Measurements from ENCODE around the gene ARSG. TPM values are rescaled to one million over a fixed set of nuclear protein-coding genes. Genes with fewer than 3 reads are reported as not detected.

ARSG gene
- total and polyA plus RNA-seq, 2 of the 13 experiments (the other 11 are each of a cell fraction or from before 2014, with no cell fraction given): 3.7 to 15.2 TPM

DNA sequence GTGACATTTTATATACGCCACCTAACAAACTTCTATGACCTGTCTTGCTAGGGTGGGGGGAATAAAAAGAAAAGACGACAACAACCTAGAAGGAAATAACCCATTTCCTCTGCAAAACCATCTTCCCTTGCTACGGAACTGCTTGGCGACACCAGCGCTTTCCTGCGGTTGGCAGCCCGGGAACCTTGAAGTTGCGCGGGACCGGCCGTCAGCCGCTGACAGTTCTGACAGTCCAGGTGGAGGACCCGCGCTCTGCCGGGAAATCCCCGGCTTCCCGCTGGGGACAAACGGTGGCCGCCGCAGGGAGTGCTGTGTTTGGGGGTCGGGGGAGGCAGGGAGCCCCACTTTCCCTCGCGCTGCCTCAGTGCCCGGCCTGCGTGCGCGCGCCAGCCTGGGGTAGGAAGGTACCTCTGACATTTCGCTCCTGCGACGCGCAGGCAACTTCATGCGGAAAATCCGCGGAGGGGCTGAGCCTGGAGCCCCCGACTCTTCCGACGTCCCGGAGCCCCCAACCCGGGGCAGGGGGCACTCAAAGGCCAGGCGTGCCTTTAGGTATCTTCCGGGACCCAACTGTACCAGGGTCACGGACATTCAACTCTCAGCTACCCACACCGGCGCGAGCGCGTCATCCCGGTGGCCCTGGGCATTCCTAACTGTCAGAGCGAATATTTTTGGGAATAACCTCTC, 884 bp upstream of the ARSG start (continued):
- TF ChIP-seq, protein P1, sequence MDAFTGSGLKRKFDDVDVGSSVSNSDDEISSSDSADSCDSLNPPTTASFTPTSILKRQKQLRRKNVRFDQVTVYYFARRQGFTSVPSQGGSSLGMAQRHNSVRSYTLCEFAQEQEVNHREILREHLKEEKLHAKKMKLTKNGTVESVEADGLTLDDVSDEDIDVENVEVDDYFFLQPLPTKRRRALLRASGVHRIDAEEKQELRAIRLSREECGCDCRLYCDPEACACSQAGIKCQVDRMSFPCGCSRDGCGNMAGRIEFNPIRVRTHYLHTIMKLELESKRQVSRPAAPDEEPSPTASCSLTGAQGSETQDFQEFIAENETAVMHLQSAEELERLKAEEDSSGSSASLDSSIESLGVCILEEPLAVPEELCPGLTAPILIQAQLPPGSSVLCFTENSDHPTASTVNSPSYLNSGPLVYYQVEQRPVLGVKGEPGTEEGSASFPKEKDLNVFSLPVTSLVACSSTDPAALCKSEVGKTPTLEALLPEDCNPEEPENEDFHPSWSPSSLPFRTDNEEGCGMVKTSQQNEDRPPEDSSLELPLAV (CRISPR knock-in tag; conservative IDR thresholded peaks at IDR 0.05; ENCODE audit: low read depth): no peak
- TF ChIP-seq, protein P2, sequence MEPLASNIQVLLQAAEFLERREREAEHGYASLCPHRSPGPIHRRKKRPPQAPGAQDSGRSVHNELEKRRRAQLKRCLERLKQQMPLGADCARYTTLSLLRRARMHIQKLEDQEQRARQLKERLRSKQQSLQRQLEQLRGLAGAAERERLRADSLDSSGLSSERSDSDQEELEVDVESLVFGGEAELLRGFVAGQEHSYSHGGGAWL (CRISPR knock-in tag; IDR thresholded peaks at IDR 0.05): 0 out of 2 replicates have a peak, but pooled peaks have one; percentile 67
- no peak; the same call in 1 of the 2 replicates for TF ChIP-seq TFE3 (CRISPR knock-in tag; IDR thresholded peaks at IDR 0.05)
- TF ChIP-seq PHF5A (CRISPR knock-in tag; IDR thresholded peaks at IDR 0.05; ENCODE audit: low read depth, unreplicated experiment): no peak
- no peak for TF ChIP-seq ZNF570 (CRISPR knock-in tag; IDR thresholded peaks at IDR 0.05; ENCODE audit: borderline replicate concordance)
- peak; percentile 30; the same call in 1 of the 2 replicates for TF ChIP-seq MED1 (CRISPR knock-in tag; IDR thresholded peaks at IDR 0.05)
- TF ChIP-seq ZKSCAN8 (CRISPR knock-in tag; IDR thresholded peaks at IDR 0.05; ENCODE audit: borderline replicate concordance): 0 out of 2 replicates have a peak, but pooled peaks have one; percentile 20
- TF ChIP-seq, protein P3, sequence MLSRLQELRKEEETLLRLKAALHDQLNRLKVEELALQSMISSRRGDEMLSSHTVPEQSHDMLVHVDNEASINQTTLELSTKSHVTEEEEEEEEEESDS (CRISPR knock-in tag; IDR thresholded peaks at IDR 0.05; ENCODE audit: borderline replicate concordance): no peak
- TF ChIP-seq ZFP36 (IDR thresholded peaks at IDR 0.05; ENCODE audit: borderline replicate concordance, low read depth, low read length, partially characterized antibody): no peak
- no peak for TF ChIP-seq ZNF441 (CRISPR knock-in tag; IDR thresholded peaks at IDR 0.05; ENCODE audit: borderline replicate concordance)
- no peak for TF ChIP-seq ZNF33A (CRISPR knock-in tag; IDR thresholded peaks at IDR 0.05; ENCODE audit: borderline replicate concordance)
- no peak for TF ChIP-seq GTF2F1 (IDR thresholded peaks at IDR 0.05; ENCODE audit: low read length)
- TF ChIP-seq ZNF33B (CRISPR knock-in tag; IDR thresholded peaks at IDR 0.05): peak; percentile 28; the same call in 1 of the 2 replicates
- TF ChIP-seq PBX3 (CRISPR knock-in tag; IDR thresholded peaks at IDR 0.05; ENCODE audit: borderline replicate concordance): no peak
- peak; percentile 69 for TF ChIP-seq ZBTB38 (CRISPR knock-in tag; IDR thresholded peaks at IDR 0.05)
- 0 out of 2 replicates have a peak, but pooled peaks have one; percentile 32 for TF ChIP-seq CREM (IDR thresholded peaks at IDR 0.05)
- no peak for TF ChIP-seq CREM (CRISPR knock-in tag; IDR thresholded peaks at IDR 0.05)
- no peak for TF ChIP-seq ZNF614 (CRISPR knock-in tag; IDR thresholded peaks at IDR 0.05; ENCODE audit: borderline replicate concordance)
- no peak for TF ChIP-seq MNT (IDR thresholded peaks at IDR 0.05)
